SK-N-SH treated with all-trans-retinoic acid at 6 μM for 48 hours (cell line): ENCODE results near the gene KLF17.

Experiments used
- ATAC-seq: fragments of 200-7000 bp; cut with Tn5 transposase; 3 replicates; pipeline ENCODE4 v1.9.1; 2020; ENCODE audit warnings: mild to moderate bottlenecking, moderate library complexity
- ARNTL ChIP-seq: fragments of 450-650 bp; formaldehyde crosslinking; IDR thresholded peaks from 2 replicates; pipeline ENCODE4 v1.5.0; 2020; ENCODE audit warnings: low read depth, mild to moderate bottlenecking, moderate library complexity, borderline replicate concordance
- BACH2 ChIP-seq: fragments of 250-450 bp; sonication (Bioruptor Pico); IDR thresholded peaks from 2 replicates; pipeline ENCODE4 v1.9.0; 2021; ENCODE audit warnings: mild to moderate bottlenecking, borderline replicate concordance
- ESRRG ChIP-seq: fragments of 250-450 bp; sonication (Bioruptor Pico); IDR thresholded peaks from 2 replicates; pipeline ENCODE4 v1.6.1; 2021; ENCODE audit warnings: mild to moderate bottlenecking
- GLIS3 ChIP-seq: fragments of 250-450 bp; sonication (Bioruptor Pico); IDR thresholded peaks from 2 replicates; pipeline ENCODE4 v1.5.0; 2020; ENCODE audit warnings: mild to moderate bottlenecking, moderate library complexity
- ISL1 ChIP-seq: fragments of 250-450 bp; sonication (Bioruptor Pico); IDR thresholded peaks from 2 replicates; pipeline ENCODE4 v2.1.2; 2022; ENCODE audit warnings: mild to moderate bottlenecking, moderate library complexity
- OSR1 ChIP-seq: fragments of 250-450 bp; sonication (Bioruptor Pico); IDR thresholded peaks from 2 replicates; pipeline ENCODE4 v1.8.0; 2022; ENCODE audit warnings: moderate library complexity, mild to moderate bottlenecking, inconsistent platforms
- PPARA ChIP-seq: fragments of 250-450 bp; sonication (Bioruptor Pico); IDR thresholded peaks from 2 replicates; pipeline ENCODE4 v1.5.0; 2020; ENCODE audit warnings: mild to moderate bottlenecking, borderline replicate concordance
- SNAI2 ChIP-seq: fragments of 250-450 bp; sonication (Bioruptor Pico); IDR thresholded peaks from 2 replicates; pipeline ENCODE4 v1.5.0; 2020; ENCODE audit warnings: mild to moderate bottlenecking, moderate library complexity
- TCF4 ChIP-seq: fragments of 250-450 bp; sonication (Bioruptor Pico); IDR thresholded peaks from 2 replicates; pipeline ENCODE4 v1.8.0; 2021; ENCODE audit warnings: mild to moderate bottlenecking, moderate library complexity, borderline replicate concordance
- TOX ChIP-seq: fragments of 250-450 bp; sonication (Bioruptor Pico); IDR thresholded peaks from 2 replicates; pipeline ENCODE4 v1.8.0; 2021; ENCODE audit warnings: mild to moderate bottlenecking, moderate library complexity, borderline replicate concordance
- ZFP3 ChIP-seq: fragments of 250-450 bp; sonication (Bioruptor Pico); IDR thresholded peaks from 2 replicates; pipeline ENCODE4 v1.5.0; 2020; ENCODE audit warnings: mild to moderate bottlenecking, moderate library complexity
- ZFP30 ChIP-seq: fragments of 450-650 bp; formaldehyde crosslinking; IDR thresholded peaks from 2 replicates; pipeline ENCODE4 v1.5.0; 2022; ENCODE audit warnings: mild to moderate bottlenecking, moderate library complexity
- ZNF565 ChIP-seq: fragments of 450-650 bp; formaldehyde crosslinking; conservative IDR thresholded peaks from 2 replicates; pipeline ENCODE4 v1.5.0; 2020; ENCODE audit warnings: low read depth, mild to moderate bottlenecking, moderate library complexity
- ZNF8 ChIP-seq: fragments of 450-650 bp; formaldehyde crosslinking; IDR thresholded peaks from 2 replicates; pipeline ENCODE4 v1.5.0; 2020; ENCODE audit warnings: mild to moderate bottlenecking, moderate library complexity
- TF ChIP-seq, protein P1 (sequence below): fragments of 250-450 bp; sonication (Bioruptor Pico); IDR thresholded peaks from 2 replicates; pipeline ENCODE4 v1.5.1; 2020; ENCODE audit warnings: low read depth, mild to moderate bottlenecking, moderate library complexity
- TF ChIP-seq, protein P2 (sequence below): fragments of 250-450 bp; sonication (Bioruptor Pico); IDR thresholded peaks from 2 replicates; pipeline ENCODE4 v1.5.1; 2021; ENCODE audit warnings: mild to moderate bottlenecking, moderate library complexity
- TF ChIP-seq, protein P3 (sequence below): fragments of 250-450 bp; sonication (Bioruptor Pico); IDR thresholded peaks from 2 replicates; pipeline ENCODE4 v1.5.0; 2020; ENCODE audit warnings: mild to moderate bottlenecking, moderate library complexity
- TF ChIP-seq, protein P4 (sequence below): fragments of 250-450 bp; sonication (Bioruptor Pico); IDR thresholded peaks from 2 replicates; pipeline ENCODE4 v1.8.0; 2021; ENCODE audit warnings: low read depth, mild to moderate bottlenecking, moderate library complexity, borderline replicate concordance
- TF ChIP-seq, protein P5 (sequence below): fragments of 250-450 bp; sonication (Bioruptor Pico); IDR thresholded peaks from 2 replicates; pipeline ENCODE4 v1.8.0; 2020; ENCODE audit warnings: mild to moderate bottlenecking, moderate library complexity, borderline replicate concordance

The KLF17 gene, protein sequence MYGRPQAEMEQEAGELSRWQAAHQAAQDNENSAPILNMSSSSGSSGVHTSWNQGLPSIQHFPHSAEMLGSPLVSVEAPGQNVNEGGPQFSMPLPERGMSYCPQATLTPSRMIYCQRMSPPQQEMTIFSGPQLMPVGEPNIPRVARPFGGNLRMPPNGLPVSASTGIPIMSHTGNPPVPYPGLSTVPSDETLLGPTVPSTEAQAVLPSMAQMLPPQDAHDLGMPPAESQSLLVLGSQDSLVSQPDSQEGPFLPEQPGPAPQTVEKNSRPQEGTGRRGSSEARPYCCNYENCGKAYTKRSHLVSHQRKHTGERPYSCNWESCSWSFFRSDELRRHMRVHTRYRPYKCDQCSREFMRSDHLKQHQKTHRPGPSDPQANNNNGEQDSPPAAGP

DNA sequence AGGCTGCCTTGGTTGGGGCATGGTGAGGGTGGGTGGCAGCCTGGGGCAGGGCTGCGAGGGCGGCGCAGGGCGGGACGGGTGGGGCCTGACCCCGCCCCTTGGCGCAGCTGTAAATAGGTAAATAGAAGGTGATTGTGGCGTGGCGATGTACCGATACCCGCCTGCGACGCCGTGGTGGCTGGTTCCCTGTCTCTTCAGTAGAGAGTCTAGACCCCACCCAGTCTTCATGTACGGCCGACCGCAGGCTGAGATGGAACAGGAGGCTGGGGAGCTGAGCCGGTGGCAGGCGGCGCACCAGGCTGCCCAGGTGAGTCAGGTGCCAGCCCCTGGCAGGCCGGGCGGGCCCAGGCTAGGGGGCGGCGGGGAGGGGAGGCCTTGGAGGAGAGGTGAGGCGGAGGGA is at the start of gene KLF17:
Gene KLF17 (plus strand): TSS at position 140 of the 400 bp plus-strand sequence. CDS start 87 bp downstream, at position 227.
- no peak for TF ChIP-seq ZFP30 (CRISPR knock-in tag)
- TF ChIP-seq ZNF565 (CRISPR knock-in tag), result no peak
- TF ChIP-seq ESRRG (CRISPR knock-in tag), result no peak
- ATAC-seq, result no peak

DNA sequence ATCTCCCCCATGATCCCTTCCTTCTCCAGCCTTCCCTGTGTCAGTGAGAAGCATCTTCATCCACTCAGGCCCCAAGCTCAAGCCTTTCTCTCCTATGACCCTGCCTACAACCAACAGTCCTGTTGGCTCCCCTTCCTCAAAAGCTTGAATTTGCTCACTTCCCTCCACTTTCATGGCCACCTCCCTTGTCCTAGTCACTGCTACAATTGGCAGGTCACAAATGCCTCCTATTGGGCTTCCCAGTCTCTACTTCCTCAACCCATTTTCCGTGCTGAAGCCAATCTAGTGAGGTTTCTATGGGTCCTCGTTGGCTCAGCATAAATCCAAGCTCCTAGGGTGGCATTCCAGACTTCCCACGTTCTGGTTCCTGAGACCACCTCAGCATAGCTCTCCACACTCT is 47.2 kb upstream of the KLF17 start:
- ATAC-seq, result no peak
- TF ChIP-seq, protein P1, sequence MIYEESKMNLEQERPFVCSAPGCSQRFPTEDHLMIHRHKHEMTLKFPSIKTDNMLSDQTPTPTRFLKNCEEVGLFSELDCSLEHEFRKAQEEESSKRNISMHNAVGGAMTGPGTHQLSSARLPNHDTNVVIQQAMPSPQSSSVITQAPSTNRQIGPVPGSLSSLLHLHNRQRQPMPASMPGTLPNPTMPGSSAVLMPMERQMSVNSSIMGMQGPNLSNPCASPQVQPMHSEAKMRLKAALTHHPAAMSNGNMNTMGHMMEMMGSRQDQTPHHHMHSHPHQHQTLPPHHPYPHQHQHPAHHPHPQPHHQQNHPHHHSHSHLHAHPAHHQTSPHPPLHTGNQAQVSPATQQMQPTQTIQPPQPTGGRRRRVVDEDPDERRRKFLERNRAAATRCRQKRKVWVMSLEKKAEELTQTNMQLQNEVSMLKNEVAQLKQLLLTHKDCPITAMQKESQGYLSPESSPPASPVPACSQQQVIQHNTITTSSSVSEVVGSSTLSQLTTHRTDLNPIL, result no peak
- no peak for TF ChIP-seq BACH2
- TF ChIP-seq PPARA (CRISPR knock-in tag), result no peak
- TF ChIP-seq ZNF8, result no peak
- TF ChIP-seq, protein P2, sequence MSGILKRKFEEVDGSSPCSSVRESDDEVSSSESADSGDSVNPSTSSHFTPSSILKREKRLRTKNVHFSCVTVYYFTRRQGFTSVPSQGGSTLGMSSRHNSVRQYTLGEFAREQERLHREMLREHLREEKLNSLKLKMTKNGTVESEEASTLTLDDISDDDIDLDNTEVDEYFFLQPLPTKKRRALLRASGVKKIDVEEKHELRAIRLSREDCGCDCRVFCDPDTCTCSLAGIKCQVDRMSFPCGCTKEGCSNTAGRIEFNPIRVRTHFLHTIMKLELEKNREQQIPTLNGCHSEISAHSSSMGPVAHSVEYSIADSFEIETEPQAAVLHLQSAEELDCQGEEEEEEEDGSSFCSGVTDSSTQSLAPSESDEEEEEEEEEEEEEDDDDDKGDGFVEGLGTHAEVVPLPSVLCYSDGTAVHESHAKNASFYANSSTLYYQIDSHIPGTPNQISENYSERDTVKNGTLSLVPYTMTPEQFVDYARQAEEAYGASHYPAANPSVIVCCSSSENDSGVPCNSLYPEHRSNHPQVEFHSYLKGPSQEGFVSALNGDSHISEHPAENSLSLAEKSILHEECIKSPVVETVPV (CRISPR knock-in tag), result no peak
- TF ChIP-seq ISL1 (CRISPR knock-in tag), result no peak
- no peak for TF ChIP-seq ZFP3

DNA sequence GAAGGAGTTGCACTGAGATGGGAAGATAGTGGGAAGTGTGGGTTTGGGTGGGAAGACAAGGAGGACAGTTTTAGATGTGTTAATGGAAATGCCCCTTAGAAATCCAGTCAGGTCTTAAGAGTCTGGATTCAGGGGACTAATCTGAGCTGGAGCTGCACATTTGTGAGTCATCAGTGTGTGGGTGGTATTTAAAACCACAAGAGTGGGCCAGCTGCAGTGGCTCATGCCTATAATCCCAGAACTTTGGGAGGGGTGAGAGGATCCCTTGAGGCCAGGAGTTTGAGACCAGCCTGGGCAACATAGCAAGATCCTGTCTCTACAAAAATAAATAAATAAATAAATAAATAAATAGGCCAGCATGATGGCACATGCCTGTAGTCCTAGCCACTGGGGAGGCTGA is 46.4 kb upstream of the KLF17 start:
- TF ChIP-seq SNAI2, result no peak
- TF ChIP-seq ISL1 (CRISPR knock-in tag), result no peak
- TF ChIP-seq TOX (CRISPR knock-in tag), result no peak
- no peak for TF ChIP-seq ARNTL
- TF ChIP-seq GLIS3 (CRISPR knock-in tag), result no peak
- TF ChIP-seq, protein P1, result no peak
- no peak for TF ChIP-seq ZFP3
- TF ChIP-seq, protein P2 (CRISPR knock-in tag), result no peak
- no peak for TF ChIP-seq ZFP30 (CRISPR knock-in tag)
- no peak for TF ChIP-seq ZNF8
- TF ChIP-seq PPARA (CRISPR knock-in tag), result no peak
- TF ChIP-seq, protein P3, sequence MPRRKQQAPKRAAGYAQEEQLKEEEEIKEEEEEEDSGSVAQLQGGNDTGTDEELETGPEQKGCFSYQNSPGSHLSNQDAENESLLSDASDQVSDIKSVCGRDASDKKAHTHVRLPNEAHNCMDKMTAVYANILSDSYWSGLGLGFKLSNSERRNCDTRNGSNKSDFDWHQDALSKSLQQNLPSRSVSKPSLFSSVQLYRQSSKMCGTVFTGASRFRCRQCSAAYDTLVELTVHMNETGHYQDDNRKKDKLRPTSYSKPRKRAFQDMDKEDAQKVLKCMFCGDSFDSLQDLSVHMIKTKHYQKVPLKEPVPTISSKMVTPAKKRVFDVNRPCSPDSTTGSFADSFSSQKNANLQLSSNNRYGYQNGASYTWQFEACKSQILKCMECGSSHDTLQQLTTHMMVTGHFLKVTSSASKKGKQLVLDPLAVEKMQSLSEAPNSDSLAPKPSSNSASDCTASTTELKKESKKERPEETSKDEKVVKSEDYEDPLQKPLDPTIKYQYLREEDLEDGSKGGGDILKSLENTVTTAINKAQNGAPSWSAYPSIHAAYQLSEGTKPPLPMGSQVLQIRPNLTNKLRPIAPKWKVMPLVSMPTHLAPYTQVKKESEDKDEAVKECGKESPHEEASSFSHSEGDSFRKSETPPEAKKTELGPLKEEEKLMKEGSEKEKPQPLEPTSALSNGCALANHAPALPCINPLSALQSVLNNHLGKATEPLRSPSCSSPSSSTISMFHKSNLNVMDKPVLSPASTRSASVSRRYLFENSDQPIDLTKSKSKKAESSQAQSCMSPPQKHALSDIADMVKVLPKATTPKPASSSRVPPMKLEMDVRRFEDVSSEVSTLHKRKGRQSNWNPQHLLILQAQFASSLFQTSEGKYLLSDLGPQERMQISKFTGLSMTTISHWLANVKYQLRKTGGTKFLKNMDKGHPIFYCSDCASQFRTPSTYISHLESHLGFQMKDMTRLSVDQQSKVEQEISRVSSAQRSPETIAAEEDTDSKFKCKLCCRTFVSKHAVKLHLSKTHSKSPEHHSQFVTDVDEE (CRISPR knock-in tag), result no peak
- no peak for TF ChIP-seq TCF4
- TF ChIP-seq, protein P4, sequence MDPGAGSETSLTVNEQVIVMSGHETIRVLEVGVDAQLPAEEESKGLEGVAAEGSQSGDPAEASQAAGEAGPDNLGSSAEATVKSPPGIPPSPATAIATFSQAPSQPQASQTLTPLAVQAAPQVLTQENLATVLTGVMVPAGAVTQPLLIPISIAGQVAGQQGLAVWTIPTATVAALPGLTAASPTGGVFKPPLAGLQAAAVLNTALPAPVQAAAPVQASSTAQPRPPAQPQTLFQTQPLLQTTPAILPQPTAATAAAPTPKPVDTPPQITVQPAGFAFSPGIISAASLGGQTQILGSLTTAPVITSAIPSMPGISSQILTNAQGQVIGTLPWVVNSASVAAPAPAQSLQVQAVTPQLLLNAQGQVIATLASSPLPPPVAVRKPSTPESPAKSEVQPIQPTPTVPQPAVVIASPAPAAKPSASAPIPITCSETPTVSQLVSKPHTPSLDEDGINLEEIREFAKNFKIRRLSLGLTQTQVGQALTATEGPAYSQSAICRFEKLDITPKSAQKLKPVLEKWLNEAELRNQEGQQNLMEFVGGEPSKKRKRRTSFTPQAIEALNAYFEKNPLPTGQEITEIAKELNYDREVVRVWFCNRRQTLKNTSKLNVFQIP, result no peak
- peak; percentile 75 for ATAC-seq

DNA sequence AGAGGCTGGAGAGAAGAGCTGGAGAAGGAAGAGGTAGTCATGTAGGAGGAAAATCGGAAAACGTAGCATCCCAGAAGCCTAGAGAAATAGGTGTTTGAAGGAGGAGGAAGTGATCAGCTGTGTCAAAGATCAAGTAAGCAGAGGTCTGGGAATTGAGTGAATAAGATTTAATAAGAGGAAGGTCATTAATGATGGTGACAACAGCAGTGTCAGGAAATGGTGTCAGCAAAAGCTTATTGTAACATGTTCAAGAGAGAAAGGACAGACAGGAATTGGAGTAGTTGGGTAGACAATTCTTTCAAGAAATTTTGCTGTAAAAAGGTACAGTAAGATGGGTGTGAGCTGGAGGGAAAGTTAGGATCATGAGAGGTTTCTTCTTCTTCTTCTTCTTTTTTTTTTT is 45.8 kb upstream of the KLF17 start:
- no peak for ATAC-seq
- no peak for TF ChIP-seq TOX (CRISPR knock-in tag)
- TF ChIP-seq, protein P5, sequence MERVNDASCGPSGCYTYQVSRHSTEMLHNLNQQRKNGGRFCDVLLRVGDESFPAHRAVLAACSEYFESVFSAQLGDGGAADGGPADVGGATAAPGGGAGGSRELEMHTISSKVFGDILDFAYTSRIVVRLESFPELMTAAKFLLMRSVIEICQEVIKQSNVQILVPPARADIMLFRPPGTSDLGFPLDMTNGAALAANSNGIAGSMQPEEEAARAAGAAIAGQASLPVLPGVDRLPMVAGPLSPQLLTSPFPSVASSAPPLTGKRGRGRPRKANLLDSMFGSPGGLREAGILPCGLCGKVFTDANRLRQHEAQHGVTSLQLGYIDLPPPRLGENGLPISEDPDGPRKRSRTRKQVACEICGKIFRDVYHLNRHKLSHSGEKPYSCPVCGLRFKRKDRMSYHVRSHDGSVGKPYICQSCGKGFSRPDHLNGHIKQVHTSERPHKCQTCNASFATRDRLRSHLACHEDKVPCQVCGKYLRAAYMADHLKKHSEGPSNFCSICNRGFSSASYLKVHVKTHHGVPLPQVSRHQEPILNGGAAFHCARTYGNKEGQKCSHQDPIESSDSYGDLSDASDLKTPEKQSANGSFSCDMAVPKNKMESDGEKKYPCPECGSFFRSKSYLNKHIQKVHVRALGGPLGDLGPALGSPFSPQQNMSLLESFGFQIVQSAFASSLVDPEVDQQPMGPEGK (CRISPR knock-in tag), result no peak
- TF ChIP-seq ZFP30 (CRISPR knock-in tag), result no peak
- TF ChIP-seq ZFP3, result no peak
- TF ChIP-seq OSR1, result no peak
- no peak for TF ChIP-seq GLIS3 (CRISPR knock-in tag)
- TF ChIP-seq ESRRG (CRISPR knock-in tag), result no peak
- TF ChIP-seq, protein P1, result no peak
- TF ChIP-seq BACH2, result no peak
- TF ChIP-seq, protein P4, result no peak
